ENCODE measurements around the gene PPP3CA.

The PPP3CA gene

GRCh38 chr4:100985576-100985975 is 361.8 kb downstream of the PPP3CA start:
- DNase-seq = no peak

GRCh38 chr4:100984901-100985300 is 362.4 kb downstream of the PPP3CA start:
- no peak for DNase-seq

GRCh38 chr4:100983426-100983825 is 363.9 kb downstream of the PPP3CA start:
- DNase-seq = no peak

GRCh38 chr4:100982345-100982744 is 365.0 kb downstream of the PPP3CA start:
- no peak for DNase-seq

GRCh38 chr4:100981447-100982204 is 365.7 kb downstream of the PPP3CA start:
- DNase-seq = peak; percentile 2

- no peak for DNase-seq
Observed at GRCh38 chr4:100979736-100980135, 367.6 kb downstream of the PPP3CA start.

- no peak for DNase-seq
Observed at GRCh38 chr4:100977746-100978397, 369.5 kb downstream of the PPP3CA start.

GRCh38 chr4:100977274-100977673 is 370.1 kb downstream of the PPP3CA start:
- no peak for DNase-seq
